Liver (tissue), 9 donors: Measurements from ENCODE around the gene WDR12. TPM values are rescaled to one million over a fixed set of nuclear protein-coding genes. Genes with fewer than 3 reads are reported as not detected.

Experiments used
- DNase-seq: peaks from one replicate; pipeline ENCODE4 v3.0.0-alpha.2; 2017; ENCODE audit warnings: low spot score
- H3K27ac ChIP-seq, 2 donors: one replicate each; pipeline ENCODE4 v1.7.0; 2013; ENCODE audit warnings: inconsistent platforms in 2 of 2, low read length in 2 of 2, control low read depth in 1 of 2, low read depth in 1 of 2, mild to moderate bottlenecking in 1 of 2
- H3K27me3 ChIP-seq, 4 donors: one replicate each; pipeline versions ENCODE4 v1.6.1 to v1.7.0; 2013; ENCODE audit warnings: low read length in 3 of 4, inconsistent platforms in 1 of 4, mild to moderate bottlenecking in 1 of 4, moderate library complexity in 1 of 4; ENCODE audit not compliant: control insufficient read depth in 4 of 4, insufficient read depth in 4 of 4
- H3K36me3 ChIP-seq, 4 donors: one replicate each; pipeline versions ENCODE4 v1.6.1 to v1.7.0; 2013; ENCODE audit warnings: low read length in 3 of 4, mild to moderate bottlenecking in 3 of 4, low read depth in 1 of 4, moderate library complexity in 1 of 4; ENCODE audit not compliant: control insufficient read depth in 4 of 4, insufficient read depth in 3 of 4
- H3K4me1 ChIP-seq, 4 donors: one replicate each; pipeline versions ENCODE4 v1.6.1 to v1.7.0; 2013; ENCODE audit warnings: low read length in 3 of 4, mild to moderate bottlenecking in 3 of 4, moderate library complexity in 1 of 4; ENCODE audit not compliant: control insufficient read depth in 4 of 4, insufficient read depth in 4 of 4
- H3K4me3 ChIP-seq, 3 donors: one replicate each; pipeline versions ENCODE4 v1.6.1 to v1.7.0; 2013; ENCODE audit warnings: low read length in 3 of 3, control low read depth in 1 of 3, low read depth in 1 of 3, mild to moderate bottlenecking in 1 of 3
- H3K9ac ChIP-seq, 2 donors: one replicate each; pipeline ENCODE4 v1.7.0; 2013; ENCODE audit warnings: low read length in 2 of 2, mild to moderate bottlenecking in 2 of 2, moderate library complexity in 2 of 2, control low read depth in 1 of 2, low read depth in 1 of 2
- H3K9me3 ChIP-seq, 4 donors: one replicate each; pipeline versions ENCODE4 v1.6.1 to v1.7.0; 2013; ENCODE audit warnings: low read length in 3 of 4; ENCODE audit not compliant: control insufficient read depth in 4 of 4
- EGR1 ChIP-seq, 2 donors: IDR thresholded peaks; 2 replicates each; pipeline ENCODE4 v1.6.1; 2016 to 2018; ENCODE audit warnings: antibody characterized with exemption in 2 of 2, low read depth in 2 of 2
- FOXA1 ChIP-seq: IDR thresholded peaks from 2 replicates; pipeline ENCODE4 v1.6.1; 2016; ENCODE audit warnings: antibody characterized with exemption
- FOXA2 ChIP-seq: IDR thresholded peaks from 2 replicates; pipeline ENCODE4 v1.6.1; 2016; ENCODE audit warnings: antibody characterized with exemption
- GABPA ChIP-seq, 2 donors: IDR thresholded peaks in 1 of 2; conservative IDR thresholded peaks in 1 of 2; 2 replicates each; pipeline ENCODE4 v1.6.1; 2016; ENCODE audit warnings: antibody characterized with exemption in 2 of 2, mild to moderate bottlenecking in 1 of 2, moderate library complexity in 1 of 2
- HNF4A ChIP-seq, 2 donors: conservative IDR thresholded peaks; 2 replicates each; pipeline ENCODE4 v1.6.1; 2016; ENCODE audit warnings: antibody characterized with exemption in 2 of 2, mild to moderate bottlenecking in 2 of 2
- HNF4G ChIP-seq: IDR thresholded peaks from 2 replicates; pipeline ENCODE4 v1.6.1; 2016; ENCODE audit warnings: antibody characterized with exemption
- JUND ChIP-seq, 2 donors: IDR thresholded peaks; 2 replicates each; pipeline ENCODE4 v1.6.1; 2016; ENCODE audit warnings: antibody characterized with exemption in 2 of 2
- NR2F2 ChIP-seq: IDR thresholded peaks from 2 replicates; pipeline ENCODE4 v1.6.1; 2016; ENCODE audit warnings: antibody characterized with exemption
- RAD21 ChIP-seq, 2 donors: IDR thresholded peaks; 2 replicates each; pipeline ENCODE4 v1.6.1; 2016; ENCODE audit warnings: antibody characterized with exemption in 2 of 2, mild to moderate bottlenecking in 2 of 2
- RXRA ChIP-seq, 2 donors: IDR thresholded peaks; 2 replicates each; pipeline ENCODE4 v1.6.1; 2017 to 2018; ENCODE audit warnings: antibody characterized with exemption in 2 of 2, mild to moderate bottlenecking in 1 of 2
- SP1 ChIP-seq: IDR thresholded peaks from 2 replicates; pipeline ENCODE4 v1.6.1; 2018; ENCODE audit warnings: antibody characterized with exemption, mild to moderate bottlenecking
- TAF1 ChIP-seq: conservative IDR thresholded peaks from 2 replicates; pipeline ENCODE4 v1.6.1; 2016; ENCODE audit warnings: antibody characterized with exemption, mild to moderate bottlenecking
- YY1 ChIP-seq: IDR thresholded peaks from 2 replicates; pipeline ENCODE4 v1.6.1; 2016; ENCODE audit warnings: antibody characterized with exemption, mild to moderate bottlenecking
- WGBS: extraction: QIAGEN DNeasy Blood & Tissue Kit; methylation state at CpG from one replicate; pipeline ENCODE4 v1.1.7; 2013; 5-methylcytosine and 5-hydroxymethylcytosine counted together
- polyA plus RNA-seq, 2 donors: library from polyadenylated mRNA; stranded (reverse) in 1 of 2; unstranded in 1 of 2; fragments of 200-250 nt in 1 of 2; fragments of >200 nt in 1 of 2; fragmentation: Nextera tagmentation in 1 of 2; extraction: Ambion mirVana in 1 of 2; gene quantifications; one replicate each; pipeline versions ENCODE4 v1.2.1 to v1.2.3, GENCODE V29; 2013 to 2015
- total RNA-seq, 2 donors: library from RNA; depleted of rRNA; stranded (reverse); fragments of >200 nt; gene quantifications; one replicate each; pipeline ENCODE4 v1.2.3, GENCODE V29; 2014
- TF ChIP-seq, protein P1 (sequence below): fragments of 150-350 bp; IDR thresholded peaks from 2 replicates; pipeline ENCODE4 v1.5.1; 2017; ENCODE audit warnings: improper control_type of control experiment, low read depth, low read length; ENCODE audit not compliant: missing input control
- TF ChIP-seq, protein P2 (sequence below): IDR thresholded peaks from 2 replicates; pipeline ENCODE4 v1.6.1; 2016; ENCODE audit warnings: antibody characterized with exemption
- TF ChIP-seq, protein P3 (sequence below): IDR thresholded peaks from 2 replicates; pipeline ENCODE4 v1.6.1; 2016; ENCODE audit warnings: antibody characterized with exemption
- TF ChIP-seq, protein P4 (sequence below): IDR thresholded peaks from 2 replicates; pipeline ENCODE4 v1.6.1; 2016; ENCODE audit warnings: antibody characterized with exemption
- TF ChIP-seq, protein P5 (sequence below): IDR thresholded peaks from 2 replicates; pipeline ENCODE4 v1.6.1; 2016; ENCODE audit warnings: antibody characterized with exemption, mild to moderate bottlenecking
- donor health status: healthy.
- donor health status: healthy.
- donor health status: healthy.
- donor health status: healthy.
- donor health status: healthy.

Gene WDR12
- 10 to 100 TPM; 14.6 to 22.3 TPM for total RNA-seq
- 10 to 100 TPM in 1 of 2 donors, 1 to 10 TPM in 1; 6.6 to 26.1 TPM for polyA plus RNA-seq

DNA sequence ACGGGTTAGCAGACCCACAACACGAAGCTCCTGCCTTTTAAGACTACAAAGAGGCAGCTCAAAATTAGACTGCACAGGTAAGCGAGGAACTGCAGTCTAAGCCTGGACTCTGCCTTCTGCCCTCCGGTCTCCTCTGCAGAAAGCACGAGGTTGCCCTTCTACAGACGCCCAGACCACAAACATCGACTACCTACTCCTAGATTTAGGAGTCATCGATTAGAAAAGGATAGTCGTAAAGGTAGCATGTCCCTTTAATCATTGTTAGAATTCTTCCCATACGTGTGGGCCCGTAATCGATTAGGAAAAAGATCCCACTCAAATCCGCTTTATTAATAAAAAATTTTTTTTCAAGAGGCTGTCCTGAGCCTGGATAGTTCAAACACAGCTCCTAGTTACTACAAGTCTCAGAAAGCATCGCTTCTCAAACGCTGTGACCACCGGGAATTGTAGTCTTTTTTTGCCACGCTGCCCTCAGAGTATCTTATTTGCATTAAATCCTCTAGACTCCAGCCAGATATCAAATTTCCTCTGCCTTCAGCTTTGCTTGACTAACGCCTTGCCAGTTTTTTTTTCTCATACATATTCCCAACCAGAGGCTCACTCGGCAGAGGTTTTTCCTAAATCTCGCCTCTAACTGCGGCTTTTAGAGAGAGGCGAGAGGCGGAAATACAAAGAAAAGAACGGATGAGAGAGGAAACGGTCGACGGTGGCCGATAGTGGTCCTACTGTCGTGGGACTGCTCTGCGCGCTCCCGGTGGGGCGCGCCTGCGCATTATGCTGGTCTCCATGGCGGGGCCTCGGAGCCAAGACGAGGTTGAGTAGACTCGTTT, at the start of gene WDR12, which contains the start of gene CARF:
Gene WDR12 (minus strand): TSS at position 162 of the 830 bp plus-strand sequence. CDS start 197 bp downstream, outside the sequence.
Gene CARF (plus strand): TSS at position 764 of the 830 bp plus-strand sequence. CDS start 29,628 bp downstream, outside the sequence.
- H3K36me3 ChIP-seq = no peaks in the 10 kb centered on the region
- no peaks in the 10 kb centered on the region for H3K9me3 ChIP-seq
- H3K9ac ChIP-seq = peak within 1 kb of the TSS; percentile 89 to 92
- under 1% methylated on average over 39 of the region's 39 CpGs for WGBS
- H3K4me1 ChIP-seq = peaks cover 4 to 14% (median 11%) of the 10 kb centered on the region in 4 donors
- H3K27me3 ChIP-seq = no peaks in the 10 kb centered on the region
- TF ChIP-seq RAD21 (IDR thresholded peaks at IDR 0.05) (peak; percentile 26 to 52), HNF4G (peak; percentile 30), FOXA2 (no peak), NR2F2 (peak; percentile 45), EGR1 (IDR thresholded peaks at IDR 0.05; ENCODE audit: low read depth in 2 of 2) (peak in 1 of 2 donors; percentile 14), TAF1 (peak; percentile 91), JUND (IDR thresholded peaks at IDR 0.05) (peak in 1 of 2 donors; percentile 51), RXRA (IDR thresholded peaks at IDR 0.05) (peak; percentile 19 to 20), SP1 (peak; percentile 7), YY1 (peak; percentile 85), GABPA (IDR thresholded peaks at IDR 0.05 in 1 of 2, conservative IDR thresholded peaks at IDR 0.05 in 1 of 2) (peak; percentile 58 to 88), HNF4A (conservative IDR thresholded peaks at IDR 0.05) (peak; percentile 77 to 81), FOXA1 (no peak)
- TF ChIP-seq, protein P1, sequence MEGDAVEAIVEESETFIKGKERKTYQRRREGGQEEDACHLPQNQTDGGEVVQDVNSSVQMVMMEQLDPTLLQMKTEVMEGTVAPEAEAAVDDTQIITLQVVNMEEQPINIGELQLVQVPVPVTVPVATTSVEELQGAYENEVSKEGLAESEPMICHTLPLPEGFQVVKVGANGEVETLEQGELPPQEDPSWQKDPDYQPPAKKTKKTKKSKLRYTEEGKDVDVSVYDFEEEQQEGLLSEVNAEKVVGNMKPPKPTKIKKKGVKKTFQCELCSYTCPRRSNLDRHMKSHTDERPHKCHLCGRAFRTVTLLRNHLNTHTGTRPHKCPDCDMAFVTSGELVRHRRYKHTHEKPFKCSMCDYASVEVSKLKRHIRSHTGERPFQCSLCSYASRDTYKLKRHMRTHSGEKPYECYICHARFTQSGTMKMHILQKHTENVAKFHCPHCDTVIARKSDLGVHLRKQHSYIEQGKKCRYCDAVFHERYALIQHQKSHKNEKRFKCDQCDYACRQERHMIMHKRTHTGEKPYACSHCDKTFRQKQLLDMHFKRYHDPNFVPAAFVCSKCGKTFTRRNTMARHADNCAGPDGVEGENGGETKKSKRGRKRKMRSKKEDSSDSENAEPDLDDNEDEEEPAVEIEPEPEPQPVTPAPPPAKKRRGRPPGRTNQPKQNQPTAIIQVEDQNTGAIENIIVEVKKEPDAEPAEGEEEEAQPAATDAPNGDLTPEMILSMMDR = no peak
- TF ChIP-seq, protein P2, sequence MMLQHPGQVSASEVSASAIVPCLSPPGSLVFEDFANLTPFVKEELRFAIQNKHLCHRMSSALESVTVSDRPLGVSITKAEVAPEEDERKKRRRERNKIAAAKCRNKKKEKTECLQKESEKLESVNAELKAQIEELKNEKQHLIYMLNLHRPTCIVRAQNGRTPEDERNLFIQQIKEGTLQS = no peak
- TF ChIP-seq, protein P3, sequence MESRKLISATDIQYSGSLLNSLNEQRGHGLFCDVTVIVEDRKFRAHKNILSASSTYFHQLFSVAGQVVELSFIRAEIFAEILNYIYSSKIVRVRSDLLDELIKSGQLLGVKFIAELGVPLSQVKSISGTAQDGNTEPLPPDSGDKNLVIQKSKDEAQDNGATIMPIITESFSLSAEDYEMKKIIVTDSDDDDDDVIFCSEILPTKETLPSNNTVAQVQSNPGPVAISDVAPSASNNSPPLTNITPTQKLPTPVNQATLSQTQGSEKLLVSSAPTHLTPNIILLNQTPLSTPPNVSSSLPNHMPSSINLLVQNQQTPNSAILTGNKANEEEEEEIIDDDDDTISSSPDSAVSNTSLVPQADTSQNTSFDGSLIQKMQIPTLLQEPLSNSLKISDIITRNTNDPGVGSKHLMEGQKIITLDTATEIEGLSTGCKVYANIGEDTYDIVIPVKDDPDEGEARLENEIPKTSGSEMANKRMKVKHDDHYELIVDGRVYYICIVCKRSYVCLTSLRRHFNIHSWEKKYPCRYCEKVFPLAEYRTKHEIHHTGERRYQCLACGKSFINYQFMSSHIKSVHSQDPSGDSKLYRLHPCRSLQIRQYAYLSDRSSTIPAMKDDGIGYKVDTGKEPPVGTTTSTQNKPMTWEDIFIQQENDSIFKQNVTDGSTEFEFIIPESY = peak; percentile 96
- TF ChIP-seq, protein P4, sequence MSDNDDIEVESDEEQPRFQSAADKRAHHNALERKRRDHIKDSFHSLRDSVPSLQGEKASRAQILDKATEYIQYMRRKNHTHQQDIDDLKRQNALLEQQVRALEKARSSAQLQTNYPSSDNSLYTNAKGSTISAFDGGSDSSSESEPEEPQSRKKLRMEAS = peak; percentile 94
- TF ChIP-seq, protein P5, sequence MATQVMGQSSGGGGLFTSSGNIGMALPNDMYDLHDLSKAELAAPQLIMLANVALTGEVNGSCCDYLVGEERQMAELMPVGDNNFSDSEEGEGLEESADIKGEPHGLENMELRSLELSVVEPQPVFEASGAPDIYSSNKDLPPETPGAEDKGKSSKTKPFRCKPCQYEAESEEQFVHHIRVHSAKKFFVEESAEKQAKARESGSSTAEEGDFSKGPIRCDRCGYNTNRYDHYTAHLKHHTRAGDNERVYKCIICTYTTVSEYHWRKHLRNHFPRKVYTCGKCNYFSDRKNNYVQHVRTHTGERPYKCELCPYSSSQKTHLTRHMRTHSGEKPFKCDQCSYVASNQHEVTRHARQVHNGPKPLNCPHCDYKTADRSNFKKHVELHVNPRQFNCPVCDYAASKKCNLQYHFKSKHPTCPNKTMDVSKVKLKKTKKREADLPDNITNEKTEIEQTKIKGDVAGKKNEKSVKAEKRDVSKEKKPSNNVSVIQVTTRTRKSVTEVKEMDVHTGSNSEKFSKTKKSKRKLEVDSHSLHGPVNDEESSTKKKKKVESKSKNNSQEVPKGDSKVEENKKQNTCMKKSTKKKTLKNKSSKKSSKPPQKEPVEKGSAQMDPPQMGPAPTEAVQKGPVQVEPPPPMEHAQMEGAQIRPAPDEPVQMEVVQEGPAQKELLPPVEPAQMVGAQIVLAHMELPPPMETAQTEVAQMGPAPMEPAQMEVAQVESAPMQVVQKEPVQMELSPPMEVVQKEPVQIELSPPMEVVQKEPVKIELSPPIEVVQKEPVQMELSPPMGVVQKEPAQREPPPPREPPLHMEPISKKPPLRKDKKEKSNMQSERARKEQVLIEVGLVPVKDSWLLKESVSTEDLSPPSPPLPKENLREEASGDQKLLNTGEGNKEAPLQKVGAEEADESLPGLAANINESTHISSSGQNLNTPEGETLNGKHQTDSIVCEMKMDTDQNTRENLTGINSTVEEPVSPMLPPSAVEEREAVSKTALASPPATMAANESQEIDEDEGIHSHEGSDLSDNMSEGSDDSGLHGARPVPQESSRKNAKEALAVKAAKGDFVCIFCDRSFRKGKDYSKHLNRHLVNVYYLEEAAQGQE = peak; percentile 60
- peak within 1 kb of the TSS; percentile 82 to 90 for H3K27ac ChIP-seq
- peak; percentile 89 for DNase-seq
- peak within 1 kb of the TSS; percentile 66 to 100 (median 99) for H3K4me3 ChIP-seq
